ENCODE results near the gene YEATS2.

DNA sequence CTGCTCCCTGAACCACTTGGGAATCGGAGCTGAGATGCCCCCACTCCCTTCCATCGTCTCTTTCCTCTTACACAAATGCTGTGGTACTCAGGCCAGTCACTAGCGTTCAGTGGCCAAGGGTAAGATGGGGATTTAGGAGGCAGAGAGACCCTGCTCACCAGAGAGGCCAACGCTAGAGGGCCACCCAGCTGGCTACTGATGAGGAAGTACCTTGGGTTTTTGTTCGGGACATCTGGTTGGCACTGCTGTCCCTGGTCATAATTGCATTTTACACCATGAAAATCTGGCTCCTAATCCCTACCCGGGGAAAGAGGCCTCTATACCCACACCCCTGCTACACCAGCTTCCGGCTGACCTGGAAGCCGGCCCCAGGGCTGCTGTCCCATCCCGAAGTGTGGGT is 120.0 kb downstream of the YEATS2 start:
- TF ChIP-seq, protein P1, sequence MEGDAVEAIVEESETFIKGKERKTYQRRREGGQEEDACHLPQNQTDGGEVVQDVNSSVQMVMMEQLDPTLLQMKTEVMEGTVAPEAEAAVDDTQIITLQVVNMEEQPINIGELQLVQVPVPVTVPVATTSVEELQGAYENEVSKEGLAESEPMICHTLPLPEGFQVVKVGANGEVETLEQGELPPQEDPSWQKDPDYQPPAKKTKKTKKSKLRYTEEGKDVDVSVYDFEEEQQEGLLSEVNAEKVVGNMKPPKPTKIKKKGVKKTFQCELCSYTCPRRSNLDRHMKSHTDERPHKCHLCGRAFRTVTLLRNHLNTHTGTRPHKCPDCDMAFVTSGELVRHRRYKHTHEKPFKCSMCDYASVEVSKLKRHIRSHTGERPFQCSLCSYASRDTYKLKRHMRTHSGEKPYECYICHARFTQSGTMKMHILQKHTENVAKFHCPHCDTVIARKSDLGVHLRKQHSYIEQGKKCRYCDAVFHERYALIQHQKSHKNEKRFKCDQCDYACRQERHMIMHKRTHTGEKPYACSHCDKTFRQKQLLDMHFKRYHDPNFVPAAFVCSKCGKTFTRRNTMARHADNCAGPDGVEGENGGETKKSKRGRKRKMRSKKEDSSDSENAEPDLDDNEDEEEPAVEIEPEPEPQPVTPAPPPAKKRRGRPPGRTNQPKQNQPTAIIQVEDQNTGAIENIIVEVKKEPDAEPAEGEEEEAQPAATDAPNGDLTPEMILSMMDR (conservative IDR thresholded peaks at IDR 0.05; ENCODE audit: low read length): no peak
- no peak for TF ChIP-seq EZH2phosphoT487 (IDR thresholded peaks at IDR 0.05; ENCODE audit: borderline replicate concordance)

All from Loucy (cell line).